Stimulated activated CD4-positive, alpha-beta T cell treated with anti-CD3 and anti-CD28 coated beads, Interleukin-2, amount 100 ng/mL, for 4 hours (primary cell): ENCODE results near the gene PARD3.

Source experiments
- DNase-seq: peaks from one replicate; pipeline ENCODE4 v3.0.0-alpha.2; 2020; ENCODE audit warnings: low read depth

Gene PARD3

GRCh38 chr10:34824870-34825269, 9.8 kb upstream of the PARD3 start:
- DNase-seq: no peak

DNA sequence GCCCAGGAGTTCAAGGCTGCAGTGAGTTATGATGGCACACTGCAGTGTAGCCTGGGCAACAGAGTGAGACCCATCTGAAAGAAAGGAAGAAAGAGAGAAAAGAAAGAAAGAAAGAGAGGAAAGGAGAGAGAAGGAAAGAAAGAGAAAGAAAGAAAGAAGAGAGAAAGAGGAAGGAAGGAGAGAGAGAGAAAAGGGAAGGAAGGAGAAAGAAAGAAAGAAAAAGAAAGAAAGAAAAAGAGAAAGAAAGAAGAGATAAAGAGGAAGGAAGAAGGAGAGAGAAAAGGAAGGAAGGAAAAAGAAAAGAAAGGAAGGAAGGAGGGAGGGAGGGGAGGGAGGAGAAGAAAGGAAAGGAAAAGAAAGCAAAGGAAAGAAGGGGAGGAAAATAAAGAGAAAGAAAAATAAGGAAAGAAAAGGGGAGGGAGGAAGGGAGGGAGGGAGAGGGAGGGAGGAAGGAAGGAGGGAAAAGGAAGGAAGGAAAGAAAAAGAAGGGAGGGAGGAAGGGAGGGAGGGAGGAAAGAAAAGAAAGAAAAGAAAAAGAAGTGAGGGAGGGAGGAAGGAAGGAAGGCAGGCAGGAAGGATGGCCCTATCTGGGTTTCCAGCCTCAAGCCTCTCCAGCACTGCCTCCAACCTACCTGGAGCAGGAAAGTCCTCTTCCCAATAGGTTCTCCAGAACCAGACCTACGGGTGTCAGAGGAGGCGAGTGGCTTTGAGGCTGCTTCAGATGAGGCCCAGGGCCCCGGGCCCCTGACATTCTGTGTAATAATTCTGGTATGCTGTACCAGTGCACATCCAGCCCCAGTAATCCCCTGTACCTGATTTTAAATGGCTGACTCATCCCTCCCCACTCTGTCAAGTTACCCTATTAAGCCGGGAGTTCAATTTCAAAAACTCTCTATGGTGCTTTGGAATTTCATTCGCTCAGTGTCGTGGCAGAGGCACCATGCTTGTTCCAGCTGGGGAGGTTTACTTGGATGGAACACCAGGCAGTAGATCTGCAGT, 6.8 kb upstream of the PARD3 start:
- DNase-seq: no peak

- no peak for DNase-seq
Observed at GRCh38 chr10:34817586-34817985, 2.5 kb upstream of the PARD3 start.

DNA sequence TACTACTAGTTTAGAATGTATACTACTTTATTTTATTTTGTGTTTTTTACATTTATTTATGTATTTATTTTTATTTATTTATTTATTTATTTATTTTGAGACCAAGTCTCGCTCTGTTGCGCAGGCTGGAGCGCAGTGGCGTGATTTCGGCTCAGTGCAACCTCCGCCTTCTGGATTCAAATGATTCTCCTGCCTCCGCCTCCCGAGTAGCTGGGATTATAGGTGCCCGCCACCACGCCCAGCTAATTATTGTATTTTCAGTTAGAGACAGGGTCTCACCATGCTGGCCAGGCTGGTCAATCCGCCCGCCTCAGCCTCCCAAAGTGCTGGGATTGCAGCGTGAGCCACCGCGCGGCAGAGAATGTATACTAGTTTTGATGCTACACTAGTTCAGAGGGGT, 2.0 kb upstream of the PARD3 start:
- DNase-seq: no peak

DNA sequence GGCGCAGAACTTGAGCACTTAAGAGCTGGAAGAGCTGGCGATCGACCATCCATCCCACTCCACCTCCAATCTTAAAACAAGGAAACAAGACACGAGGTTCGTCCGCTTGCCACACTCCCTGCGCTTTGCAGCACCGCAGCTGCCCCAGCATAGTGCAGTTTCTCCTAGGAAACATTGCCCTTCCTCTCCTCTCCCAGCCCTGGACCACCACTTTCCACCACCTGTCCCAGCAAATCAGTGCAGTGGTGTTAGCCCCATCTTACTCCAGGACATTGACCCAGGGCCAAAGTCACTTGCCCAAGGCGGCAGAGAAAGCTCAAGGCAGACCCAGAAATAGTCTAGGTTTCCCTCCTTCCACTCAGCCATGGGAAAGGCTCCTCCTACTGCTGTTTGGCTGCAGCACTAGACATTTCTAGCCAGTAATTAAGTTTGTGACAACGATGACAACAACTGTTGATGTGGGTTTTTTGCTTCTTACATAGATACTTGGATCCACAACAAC, 1.5 kb upstream of the PARD3 start:
- DNase-seq: no peak

- no peak for DNase-seq
Observed at GRCh38 chr10:34816085-34816496, 995 bp upstream of the PARD3 start.

GRCh38 chr10:34814913-34815184, 247 bp downstream of the PARD3 start:
- no peak for DNase-seq

DNA sequence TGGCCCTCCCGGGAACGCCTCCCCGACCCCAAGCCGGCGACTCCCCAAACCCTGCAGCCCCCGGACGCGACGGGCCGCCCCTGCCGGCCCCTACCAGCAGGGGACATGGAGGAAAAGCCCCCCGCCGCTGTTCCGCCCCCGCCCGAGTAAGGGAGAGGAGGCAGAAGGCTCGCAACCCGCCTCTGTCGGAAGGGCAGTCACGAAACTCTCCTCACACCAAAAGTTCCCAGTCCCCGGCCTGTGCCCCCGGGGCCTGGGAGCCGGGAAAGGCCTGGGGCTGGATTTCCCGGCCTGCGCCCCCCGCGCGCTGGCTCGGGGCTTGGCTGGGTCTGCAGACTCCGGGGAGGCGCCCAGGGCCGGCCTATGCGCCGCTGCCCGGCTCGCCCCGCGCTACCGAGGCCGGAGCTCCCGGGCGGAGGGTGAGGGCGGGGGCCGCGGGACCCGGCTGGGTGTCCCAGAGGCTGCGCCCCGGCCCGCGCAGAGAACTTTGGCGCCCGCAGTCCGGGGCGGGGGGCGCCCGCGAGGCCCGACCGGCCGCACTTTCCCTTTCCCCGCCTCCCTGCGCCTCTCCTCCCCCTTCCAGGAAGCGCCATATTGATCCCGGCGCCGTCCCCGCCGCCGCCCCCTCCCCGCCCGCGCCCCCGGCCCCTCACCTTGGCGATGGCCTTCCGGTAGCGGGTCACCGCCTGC, 728 bp downstream of the PARD3 start:
- no peak for DNase-seq

- no peak for DNase-seq
Observed at GRCh38 chr10:34813626-34814222, 1.4 kb downstream of the PARD3 start.

DNA sequence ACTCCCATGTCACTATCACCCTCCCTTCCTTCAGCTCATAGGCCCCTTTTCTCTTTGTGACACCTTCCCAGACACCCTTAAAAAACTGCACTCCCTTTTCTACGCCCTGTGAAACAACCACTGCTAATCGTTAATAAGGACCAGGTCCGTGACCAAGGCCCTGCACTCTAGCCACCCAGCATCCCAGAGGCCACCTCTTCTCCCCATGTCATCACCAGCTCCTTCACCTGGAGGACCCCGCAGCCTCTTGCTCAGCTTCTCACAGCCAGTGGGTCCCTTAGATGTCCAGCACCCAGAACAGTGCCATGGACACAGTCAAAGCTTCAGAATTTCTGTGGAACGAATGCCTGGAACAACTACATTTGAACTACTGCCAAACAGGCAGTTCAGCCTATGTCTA, 2.3 kb downstream of the PARD3 start:
- DNase-seq: no peak

DNA sequence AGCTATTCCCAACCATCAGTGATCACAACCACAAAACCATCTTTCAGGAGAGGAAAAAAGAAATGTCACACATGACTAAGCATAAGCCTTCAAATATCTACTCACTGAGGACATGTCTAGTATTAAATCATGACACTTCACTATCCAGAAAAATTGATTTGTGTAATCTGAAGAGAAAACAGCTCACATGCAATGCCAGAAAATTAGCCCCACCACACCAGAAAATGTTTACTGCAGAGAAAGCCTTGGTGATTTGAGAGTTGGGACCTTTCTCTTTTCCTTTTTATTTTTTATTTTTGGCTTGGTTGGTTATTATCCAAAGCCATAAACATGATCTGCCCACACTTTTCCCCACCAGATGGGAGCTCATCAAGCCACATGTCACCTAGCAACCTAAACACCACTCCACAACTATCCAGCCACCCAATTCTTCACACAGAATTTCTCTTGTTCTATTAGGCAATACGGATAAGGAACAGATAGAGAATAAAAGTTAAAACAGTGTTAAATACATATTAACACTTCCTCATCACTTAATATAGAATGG, 3.1 kb downstream of the PARD3 start:
- DNase-seq: no peak

- DNase-seq: no peak
Observed at GRCh38 chr10:34811126-34811967, 3.7 kb downstream of the PARD3 start.

DNA sequence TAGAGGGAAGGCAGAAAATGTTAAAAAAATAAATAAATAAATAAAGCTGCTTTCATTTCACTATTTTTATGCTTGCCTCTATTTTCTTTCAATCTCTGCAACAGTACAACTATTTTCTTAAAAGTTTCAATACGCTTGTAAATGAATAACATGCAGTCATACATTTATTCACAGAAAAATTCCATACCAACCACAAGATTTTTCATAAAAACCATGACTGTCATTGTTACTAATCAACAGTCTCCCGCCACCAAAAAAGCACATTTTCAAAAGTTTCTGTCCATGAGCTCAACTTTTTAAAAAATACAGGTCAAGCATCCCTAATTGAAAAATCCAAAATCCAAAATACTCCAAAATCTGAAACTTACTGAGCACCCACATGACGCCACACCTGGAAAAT, 5.3 kb downstream of the PARD3 start:
- no peak for DNase-seq

DNA sequence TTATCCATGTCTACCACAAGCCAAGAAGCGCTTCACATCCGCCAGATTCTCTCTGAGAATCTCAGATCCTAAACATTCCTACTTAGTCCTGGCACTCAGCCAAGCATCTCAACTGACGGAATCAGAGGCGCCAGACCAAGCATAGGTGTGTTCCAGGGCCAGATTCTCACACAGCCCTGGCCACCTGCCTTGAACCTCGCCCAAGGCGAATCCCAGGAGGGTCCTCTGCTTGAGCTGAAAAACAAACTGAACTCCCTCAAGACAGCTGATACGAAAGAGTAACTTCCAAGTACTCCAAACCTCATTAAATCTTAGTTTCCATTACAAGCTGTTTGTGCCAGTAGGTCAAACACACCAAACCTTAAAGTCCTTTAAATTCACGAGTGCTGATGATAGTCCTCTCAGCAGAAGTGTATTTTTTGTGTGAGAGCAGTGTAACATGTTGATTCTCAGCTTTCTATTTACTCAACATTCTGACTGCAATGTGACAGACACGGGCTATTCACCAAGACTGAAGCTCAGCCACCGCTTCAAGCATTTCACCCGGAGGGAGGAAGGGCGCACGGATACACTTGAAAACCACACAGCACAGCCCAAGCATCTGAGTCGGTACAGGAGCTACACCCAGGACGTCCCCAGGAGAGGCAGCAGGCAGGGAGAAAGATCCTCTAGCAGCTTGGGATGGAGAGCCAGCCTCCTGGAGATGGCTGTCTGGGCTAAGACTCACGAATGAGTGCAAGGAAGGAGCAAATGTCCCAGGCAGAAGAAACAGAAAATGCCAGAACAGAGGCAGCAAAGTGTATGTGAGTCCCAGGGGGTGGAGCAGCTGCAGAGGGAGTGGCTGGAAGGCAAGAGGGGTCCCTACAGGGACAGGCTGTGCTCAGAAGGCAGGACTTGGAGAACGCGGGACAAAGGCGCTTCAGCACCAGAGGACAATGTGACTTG, 6.0 kb downstream of the PARD3 start:
- DNase-seq: no peak

DNA sequence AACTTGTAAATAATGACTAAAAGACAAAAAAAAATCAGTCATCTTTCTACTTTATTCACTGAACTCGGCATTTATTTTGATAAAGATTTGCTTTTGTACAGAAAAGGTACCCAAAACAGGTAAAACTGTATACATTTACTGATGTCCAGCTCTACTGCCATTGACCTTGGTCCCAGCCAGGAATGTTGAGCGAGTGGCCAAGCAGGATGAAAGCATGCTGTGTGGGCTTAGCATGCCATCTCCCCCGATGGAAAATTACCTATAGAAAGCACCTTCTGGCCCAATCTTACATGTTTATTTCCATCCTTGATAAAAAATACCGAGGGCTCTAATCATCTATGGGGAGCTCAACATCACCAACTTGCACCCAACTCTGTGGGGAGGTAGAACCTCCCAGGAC, 6.8 kb downstream of the PARD3 start:
- DNase-seq: no peak

GRCh38 chr10:34804306-34804705, 10.8 kb downstream of the PARD3 start:
- no peak for DNase-seq

GRCh38 chr10:34802692-34803091, 12.4 kb downstream of the PARD3 start:
- no peak for DNase-seq

DNA sequence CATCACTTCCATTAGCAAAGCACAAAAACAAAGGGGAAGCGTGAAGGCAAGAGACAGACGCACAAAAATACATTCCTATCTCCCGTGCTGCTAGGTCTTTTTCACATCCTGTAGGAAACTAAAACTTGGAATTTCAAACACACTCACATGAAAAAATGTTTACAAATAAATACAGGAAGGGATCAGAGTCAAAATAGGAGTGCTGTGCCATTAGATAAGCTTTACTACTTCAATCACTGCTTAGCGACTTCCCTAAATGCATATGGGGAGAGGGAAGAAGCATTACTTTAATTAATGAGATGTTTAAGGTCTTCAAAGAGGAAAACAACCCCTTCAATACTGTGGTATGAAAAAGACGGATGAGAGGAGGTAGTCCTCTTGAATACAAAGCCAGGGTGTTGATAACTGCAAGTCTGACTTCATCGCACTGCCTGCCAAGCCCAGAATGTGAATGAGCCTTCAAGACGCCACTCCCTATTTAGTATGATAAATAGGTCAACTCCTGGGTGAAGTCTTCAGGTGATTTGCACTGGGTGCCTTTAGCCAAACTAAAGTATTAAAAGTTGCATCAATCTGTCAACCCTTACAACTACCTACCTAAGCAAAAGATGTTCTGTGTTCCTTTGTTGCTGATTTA, 13.9 kb downstream of the PARD3 start:
- DNase-seq: no peak

- DNase-seq: no peak
Observed at GRCh38 chr10:34800624-34801023, 14.5 kb downstream of the PARD3 start.

DNA sequence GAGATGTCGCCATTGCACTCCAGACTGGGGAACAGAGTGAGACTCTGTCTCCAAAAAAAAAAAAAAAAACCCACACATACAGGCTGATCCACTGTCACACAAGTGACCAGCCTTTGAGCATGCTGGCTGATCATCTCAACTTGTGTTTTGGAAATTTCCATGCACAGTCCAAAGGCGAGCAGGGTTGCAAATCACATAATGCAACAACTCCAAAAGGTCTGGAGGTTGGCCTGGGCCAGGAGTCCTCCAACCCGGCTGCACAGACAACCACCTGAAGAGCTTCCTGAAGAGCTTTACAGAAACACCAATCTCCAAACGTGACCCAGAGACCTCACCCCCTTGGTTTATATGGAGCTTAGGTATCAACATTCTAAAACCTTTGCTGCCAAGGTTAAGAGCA, 16.4 kb downstream of the PARD3 start:
- no peak for DNase-seq
